Vagina (tissue), 2 donors: ENCODE results near the gene DNAAF8. TPM values are rescaled to one million over a fixed set of nuclear protein-coding genes. Genes with fewer than 3 reads are reported as not detected.

ENCODE experiments used
- DNase-seq, 2 donors: peaks; one replicate each; pipeline ENCODE4 v3.0.0-alpha.2; 2017; ENCODE audit errors: extremely low spot score in 2 of 2
- H3K27ac ChIP-seq: fragments of 200-600 bp; sonication (generic); one replicate; pipeline ENCODE4 v1.5.1; 2019
- H3K27me3 ChIP-seq: fragments of 200-600 bp; sonication (generic); one replicate; pipeline ENCODE4 v1.5.1; 2019
- H3K36me3 ChIP-seq, 2 donors: fragments of 200-600 bp; sonication (generic); one replicate each; pipeline ENCODE4 v1.5.1; 2017 to 2019
- H3K4me1 ChIP-seq: fragments of 200-600 bp; sonication (generic); one replicate; pipeline ENCODE4 v1.5.1; 2019
- H3K4me3 ChIP-seq, 2 donors: fragments of 200-600 bp; sonication (generic); 1 replicate in 1 of 2; 2 replicates in 1 of 2; pipeline ENCODE4 v1.5.1; 2016 to 2019
- H3K9me3 ChIP-seq: fragments of 200-600 bp; sonication (generic); one replicate; pipeline ENCODE4 v1.5.1; 2019
- CTCF ChIP-seq, 3 experiments: fragments of 450-650 bp in 2 of 3; fragments of 200-600 bp in 1 of 3; sonication (generic) in 1 of 3; IDR thresholded peaks; one replicate each; pipeline ENCODE4 v1.5.1; 2017 to 2019; ENCODE audit warnings: antibody characterized with exemption in 3 of 3, mild to moderate bottlenecking in 2 of 3, moderate library complexity in 2 of 3
- POLR2A ChIP-seq, 2 donors: fragments of 450-650 bp; IDR thresholded peaks; one replicate each; pipeline ENCODE4 v1.6.1; 2017; ENCODE audit warnings: antibody characterized with exemption in 2 of 2, mild to moderate bottlenecking in 2 of 2, moderate library complexity in 2 of 2
- POLR2AphosphoS5 ChIP-seq, 2 donors: sonication (generic); formaldehyde crosslinking; IDR thresholded peaks; one replicate each; pipeline ENCODE4 v1.9.0; 2017; ENCODE audit warnings: antibody characterized with exemption in 2 of 2, mild to moderate bottlenecking in 2 of 2, low read depth in 1 of 2; ENCODE audit not compliant: insufficient read depth in 1 of 2
- intact Hi-C: fragments of 100-400 bp; cut with DNase I; formaldehyde crosslinking; loops from one replicate; pipeline ENCODE4 v1.15.1; 2023
- small RNA-seq: library from RNA; depleted of rRNA; stranded (forward); fragments of <200 nt; gene quantifications from one replicate; pipeline ENCODE3, GENCODE V24; 2016
- total RNA-seq: library from RNA; depleted of rRNA; stranded (reverse); fragments of >200 nt; gene quantifications from one replicate; pipeline ENCODE4 v1.2.3, GENCODE V29; 2016

DNAAF8 gene
- total RNA-seq, 1 donor from 2014 or later: not detected

GRCh38 chr16:4798456-4798855, 64.1 kb downstream of the DNAAF8 start:
- H3K27me3 ChIP-seq: no peaks in the 10 kb centered on the region
- TF ChIP-seq POLR2AphosphoS5 (IDR thresholded peaks at IDR 0.05; ENCODE audit: insufficient read depth in 1 of 2, low read depth in 1 of 2) (no peak), POLR2A (IDR thresholded peaks at IDR 0.05) (no peak), CTCF (IDR thresholded peaks at IDR 0.05) (no peak)
- H3K9me3 ChIP-seq: no peaks in the 10 kb centered on the region
- H3K27ac ChIP-seq: no peak overlapping the region
- intact Hi-C loops: no loop called here
- no peak overlapping the region for H3K4me3 ChIP-seq
- H3K36me3 ChIP-seq: peaks cover 0 to 9% of the 10 kb centered on the region in 2 donors
- peaks cover 27% of the 10 kb centered on the region for H3K4me1 ChIP-seq
- no peak for DNase-seq

Small RNA genes within 50 kb of the gene (small RNA-seq; reads per million reads assigned to genes)
- gene RF00017: not detected

Other genes starting within 250 kb of the DNAAF8 start
- gene CDIP1, start 195.8 kb upstream of the DNAAF8 start, total RNA-seq: 13.3 TPM
- gene C16orf96, start 178.2 kb upstream of the DNAAF8 start, total RNA-seq: not detected
- gene UBALD1, start 119.6 kb upstream of the DNAAF8 start, total RNA-seq: 16.9 TPM
- gene MGRN1, start 109.7 kb upstream of the DNAAF8 start, total RNA-seq: 40.8 TPM
- gene NUDT16L1, start 41.0 kb upstream of the DNAAF8 start, total RNA-seq: 28.5 TPM
- 25.3 TPM for gene ANKS3, start 266 bp upstream of the DNAAF8 start, total RNA-seq
- 11.0 TPM for gene ZNF500, start 32.6 kb downstream of the DNAAF8 start, total RNA-seq
- not detected for gene SEPTIN12, start 53.8 kb downstream of the DNAAF8 start, total RNA-seq
- gene SMIM22, start 60.8 kb downstream of the DNAAF8 start, total RNA-seq: not detected
- 14.0 TPM for gene ROGDI, start 68.1 kb downstream of the DNAAF8 start, total RNA-seq
- gene GLYR1, start 112.8 kb downstream of the DNAAF8 start, total RNA-seq: 51.6 TPM
- gene UBN1, start 112.9 kb downstream of the DNAAF8 start, total RNA-seq: 17.2 TPM
- gene PPL, start 202.6 kb downstream of the DNAAF8 start, total RNA-seq: 391 TPM
- 0.49 TPM for gene SEC14L5, start 223.8 kb downstream of the DNAAF8 start, total RNA-seq